HCT116 (cell line): ENCODE results near the gene PLAGL2. TPM values are rescaled to one million over a fixed set of nuclear protein-coding genes. Genes with fewer than 3 reads are reported as not detected.

Experiments used
- ATAC-seq: fragments of 200-7000 bp; cut with Tn5 transposase; 2 replicates; pipeline ENCODE4 v1.9.1; 2020; ENCODE audit warnings: mild to moderate bottlenecking, moderate library complexity
- BruUV-seq: library from RNA; stranded (reverse); fragments of 400-500 nt; replicated peaks from 2 replicates; lab custom pipeline; 2021; lab: Mats Ljungman, UMichigan
- CTCF ChIA-PET: fragments of 300-600 bp; sonication (Branson Sonifier 250); formaldehyde crosslinking; loops from one replicate; lab custom pipeline; 2021; ENCODE audit warnings: antibody characterized with exemption; lab: Charles Lee
- POLR2A ChIA-PET: fragments of 300-600, 350-600 bp; sonication (Branson Sonifier 250); formaldehyde crosslinking; loops from one replicate; lab custom pipeline; 2021; ENCODE audit warnings: antibody characterized with exemption; lab: Charles Lee
- RAD21 ChIA-PET, 2 experiments: fragments of 300-600 bp; sonication (Branson Sonifier 250); formaldehyde crosslinking; loops; one replicate each; lab custom pipeline; 2023; ENCODE audit warnings: low total read pairs in 2 of 2; ENCODE audit not compliant: uncharacterized antibody in 2 of 2, unreplicated experiment in 2 of 2, low non-redundant PET in 1 of 2; lab: Charles Lee
- DNase-seq: peaks from one replicate; pipeline ENCODE4 v3.0.0-alpha.2; 2010; ENCODE audit warnings: low read depth, low spot score
- H2AFZ ChIP-seq: fragments of 200-600 bp; shearing (Covaris generic), sonication (generic); 2 replicates; pipeline ENCODE4 v1.6.1; 2017; ENCODE audit warnings: low read depth, mixed run types, mixed read lengths, antibody characterized with exemption, low read length; ENCODE audit not compliant: poor library complexity, severe bottlenecking
- H3K27ac ChIP-seq: 2 replicates; pipeline ENCODE4 v1.5.1; 2012; ENCODE audit warnings: low read depth, low read length
- H3K27me3 ChIP-seq: fragments of 200-600 bp; sonication (generic); 2 replicates; pipeline ENCODE4 v1.6.1; 2016; ENCODE audit warnings: mixed run types, low read length, mixed read lengths; ENCODE audit not compliant: insufficient read depth
- H3K36me3 ChIP-seq, 2 experiments: fragments of 200-500 bp in 1 of 2; fragments of 200-600 bp in 1 of 2; sonication (Bioruptor generic) in 1 of 2; sonication (generic) in 1 of 2; 2 replicates each; pipeline versions ENCODE4 v1.5.1 to v1.6.1; 2014 to 2016; ENCODE audit warnings: low read length in 2 of 2, inconsistent platforms in 1 of 2, mixed read lengths in 1 of 2, mixed run types in 1 of 2; ENCODE audit not compliant: insufficient read depth in 2 of 2, control insufficient read depth in 1 of 2
- H3K4me1 ChIP-seq, 2 experiments: fragments of 200-600 bp in 1 of 2; sonication (generic) in 1 of 2; 2 replicates each; pipeline versions ENCODE4 v1.5.1 to v1.6.1; 2012 to 2017; ENCODE audit warnings: low read length in 2 of 2, inconsistent platforms in 1 of 2, mild to moderate bottlenecking in 1 of 2, mixed read lengths in 1 of 2, mixed run types in 1 of 2, moderate library complexity in 1 of 2; ENCODE audit not compliant: insufficient read depth in 2 of 2, control insufficient read depth in 1 of 2
- H3K4me2 ChIP-seq: fragments of 200-600 bp; sonication (generic); 2 replicates; pipeline ENCODE4 v1.6.1; 2017; ENCODE audit warnings: mixed run types, low read length, mixed read lengths
- H3K4me3 ChIP-seq, 2 experiments: fragments of 200-600 bp in 1 of 2; sonication (generic) in 1 of 2; replicated peaks in 1 of 2; 2 replicates each; pipeline ENCODE4 v1.5.1; 2011 to 2016; ENCODE audit warnings: low read length in 2 of 2, control low read depth in 1 of 2, low read depth in 1 of 2, mild to moderate bottlenecking in 1 of 2, mixed read lengths in 1 of 2, mixed run types in 1 of 2
- H3K79me2 ChIP-seq: fragments of 200-600 bp; sonication (generic); 2 replicates; pipeline ENCODE4 v1.6.1; 2017; ENCODE audit warnings: mild to moderate bottlenecking, mixed run types, low read length, moderate library complexity, mixed read lengths; ENCODE audit not compliant: insufficient read depth
- H3K9ac ChIP-seq: fragments of 200-600 bp; sonication (generic); 2 replicates; pipeline ENCODE4 v1.6.1; 2016; ENCODE audit warnings: low read length, mixed read lengths
- H3K9me2 ChIP-seq: fragments of 200-600 bp; sonication (generic), shearing (Covaris generic); 2 replicates; pipeline ENCODE4 v1.6.1; 2017; ENCODE audit warnings: mixed run types, mild to moderate bottlenecking, moderate library complexity; ENCODE audit not compliant: insufficient read depth
- H3K9me3 ChIP-seq, 2 experiments: fragments of 200-500 bp in 1 of 2; fragments of 200-600 bp in 1 of 2; sonication (Bioruptor generic) in 1 of 2; sonication (generic) in 1 of 2; 2 replicates each; pipeline ENCODE4 v1.6.1; 2014 to 2017; ENCODE audit warnings: low read length in 2 of 2, mixed read lengths in 2 of 2, inconsistent platforms in 1 of 2, low read depth in 1 of 2, mild to moderate bottlenecking in 1 of 2, mixed run types in 1 of 2, moderate library complexity in 1 of 2; ENCODE audit not compliant: control insufficient read depth in 1 of 2, insufficient read depth in 1 of 2
- H4K20me1 ChIP-seq: fragments of 200-600 bp; sonication (generic), shearing (Covaris generic); 2 replicates; pipeline ENCODE4 v1.6.1; 2017; ENCODE audit warnings: mixed run types, mild to moderate bottlenecking, moderate library complexity; ENCODE audit not compliant: insufficient read depth
- CTCF ChIP-seq, 3 experiments: fragments of 200-600 bp in 1 of 3; sonication (generic) in 1 of 3; IDR thresholded peaks in 2 of 3; conservative IDR thresholded peaks in 1 of 3; 2 replicates each; pipeline ENCODE4 v1.5.1; 2012 to 2017; ENCODE audit warnings: low read depth in 2 of 3, low read length in 2 of 3, antibody characterized with exemption in 1 of 3, borderline replicate concordance in 1 of 3, control low read depth in 1 of 3, mild to moderate bottlenecking in 1 of 3, mixed read lengths in 1 of 3, mixed run types in 1 of 3, moderate library complexity in 1 of 3; ENCODE audit not compliant: insufficient read depth in 1 of 3
- EGR1 ChIP-seq: IDR thresholded peaks from 2 replicates; pipeline ENCODE4 v1.6.1; 2012; ENCODE audit warnings: low read depth
- EZH2 ChIP-seq: fragments of 200-600 bp; sonication (generic); IDR thresholded peaks from 2 replicates; pipeline ENCODE4 v1.6.1; 2017; ENCODE audit warnings: antibody characterized with exemption, mixed run types
- MAX ChIP-seq: IDR thresholded peaks from 2 replicates; pipeline ENCODE4 v1.6.1; 2012
- POLR2AphosphoS5 ChIP-seq: IDR thresholded peaks from 2 replicates; pipeline ENCODE4 v1.6.1; 2011; ENCODE audit warnings: mild to moderate bottlenecking, low read depth, low read length, moderate library complexity
- RAD21 ChIP-seq: IDR thresholded peaks from 2 replicates; pipeline ENCODE4 v1.6.1; 2012; ENCODE audit warnings: low read depth, mild to moderate bottlenecking
- REST ChIP-seq: IDR thresholded peaks from 2 replicates; pipeline ENCODE4 v1.6.1; 2012; ENCODE audit warnings: low read depth
- SIN3A ChIP-seq: IDR thresholded peaks from 2 replicates; pipeline ENCODE4 v1.6.1; 2012; ENCODE audit warnings: low read depth
- SP1 ChIP-seq: IDR thresholded peaks from 2 replicates; pipeline ENCODE4 v1.6.1; 2012; ENCODE audit warnings: low read depth
- SRF ChIP-seq: IDR thresholded peaks from 2 replicates; pipeline ENCODE4 v1.6.1; 2012; ENCODE audit warnings: low read depth
- TCF7L2 ChIP-seq: IDR thresholded peaks from 2 replicates; pipeline ENCODE4 v1.7.0; 2011; ENCODE audit warnings: borderline replicate concordance, inconsistent platforms; ENCODE audit not compliant: insufficient read depth, insufficient read length; ENCODE audit errors: extremely low read depth
- ZBTB33 ChIP-seq: IDR thresholded peaks from 2 replicates; pipeline ENCODE4 v1.6.1; 2011; ENCODE audit warnings: mild to moderate bottlenecking, low read length, moderate library complexity; ENCODE audit not compliant: insufficient replicate concordance; ENCODE audit errors: extremely low read depth
- ZFX ChIP-seq: fragments of 450-650 bp; IDR thresholded peaks from 2 replicates; pipeline ENCODE4 v1.6.1; 2017
- ZNF274 ChIP-seq: fragments of 200-500 bp; sonication (Bioruptor generic); IDR thresholded peaks from 2 replicates; pipeline ENCODE4 v1.6.1; 2014; ENCODE audit warnings: mild to moderate bottlenecking, low read depth, low read length, inconsistent platforms
- intact Hi-C: fragments of 100-400 bp; cut with micrococcal nuclease; formaldehyde crosslinking; loops from 2 replicates; pipeline ENCODE4 v1.10.0; 2022
- total RNA-seq: library from RNA; stranded (reverse); gene quantifications from one replicate; pipeline ENCODE4 v1.2.1, GENCODE V29; 2021; ENCODE audit not compliant: unreplicated experiment

PLAGL2 gene
- total RNA-seq, 1 experiment from 2014 or later: 18.3 TPM

GRCh38 chr20:32181606-32182005, 25.9 kb downstream of the PLAGL2 start:
- Histone ChIP-seq H3K4me1 (no peaks in the 10 kb centered on the region), H2AFZ (no peak overlapping the region), H3K9ac (no peak overlapping the region), H3K79me2 (no peaks in the 10 kb centered on the region), H3K27me3 (no peaks in the 10 kb centered on the region), H3K27ac (no peak overlapping the region), H3K9me3 (no peaks in the 10 kb centered on the region), H3K9me2 (no peaks in the 10 kb centered on the region), H4K20me1 (no peaks in the 10 kb centered on the region), H3K4me2 (no peak overlapping the region), H3K4me3 (no peak overlapping the region), H3K36me3 (no peaks in the 10 kb centered on the region)
- ATAC-seq: no peak
- RAD21 ChIA-PET: no interaction called here
- intact Hi-C loops: no loop called here
- DNase-seq: no peak
- TF ChIP-seq REST: no peak
- TF ChIP-seq RAD21: no peak
- POLR2A ChIA-PET: no interaction called here
- BruUV-seq: no TSS peak
- CTCF ChIA-PET: no interaction called here

- Histone ChIP-seq H3K4me2 (no peak overlapping the region), H3K36me3 (no peaks in the 10 kb centered on the region), H3K27ac (no peak overlapping the region), H3K9me3 (no peaks in the 10 kb centered on the region), H2AFZ (no peak overlapping the region), H3K4me3 (no peak overlapping the region), H3K4me1 (no peaks in the 10 kb centered on the region), H3K9ac (no peak overlapping the region), H3K79me2 (no peaks in the 10 kb centered on the region), H3K27me3 (no peaks in the 10 kb centered on the region), H4K20me1 (no peaks in the 10 kb centered on the region), H3K9me2 (no peaks in the 10 kb centered on the region)
- intact Hi-C loops: no loop called here
- CTCF ChIA-PET: no interaction called here
- ATAC-seq (no peak), DNase-seq (no peak)
- POLR2A ChIA-PET: no interaction called here
- BruUV-seq: no TSS peak
- RAD21 ChIA-PET: no interaction called here
- TF ChIP-seq POLR2AphosphoS5 (no peak), SP1 (no peak), ZNF274 (no peak), SIN3A (no peak), RAD21 (no peak), ZBTB33 (no peak), EZH2 (no peak), EGR1 (no peak), CTCF (IDR thresholded peaks at IDR 0.05 in 2 of 3, conservative IDR thresholded peaks at IDR 0.05 in 1 of 3; ENCODE audit: borderline replicate concordance in 1 of 3, insufficient read depth in 1 of 3, low read depth in 2 of 3, low read length in 2 of 3) (no peak), SRF (no peak), MAX (no peak), TCF7L2 (no peak), ZFX (no peak)
Observed at GRCh38 chr20:32179934-32180333, 27.6 kb downstream of the PLAGL2 start.
